Suprapubic skin (tissue), 4 donors: ENCODE results near the gene ANKRD6. TPM values are rescaled to one million over a fixed set of nuclear protein-coding genes. Genes with fewer than 3 reads are reported as not detected.

ENCODE experiments used
- DNase-seq, 2 donors: peaks; one replicate each; pipeline ENCODE4 v3.0.0-alpha.2; 2019; ENCODE audit warnings: low spot score in 2 of 2
- H3K27ac ChIP-seq: fragments of 200-600 bp; sonication (generic); one replicate; pipeline ENCODE4 v1.5.1; 2019
- H3K27me3 ChIP-seq: fragments of 200-600 bp; sonication (generic); one replicate; pipeline ENCODE4 v1.5.1; 2019
- H3K36me3 ChIP-seq: fragments of 200-600 bp; sonication (generic); one replicate; pipeline ENCODE4 v1.5.1; 2019
- H3K4me1 ChIP-seq: fragments of 200-600 bp; sonication (generic); one replicate; pipeline ENCODE4 v1.5.1; 2019
- H3K4me3 ChIP-seq: fragments of 200-600 bp; sonication (generic); one replicate; pipeline ENCODE4 v1.5.1; 2019; ENCODE audit warnings: mild to moderate bottlenecking
- H3K9me3 ChIP-seq: fragments of 200-600 bp; sonication (generic); one replicate; pipeline ENCODE4 v1.5.1; 2019
- CTCF ChIP-seq, 2 donors: fragments of 200-600 bp in 1 of 2; fragments of 450-650 bp in 1 of 2; sonication (generic) in 1 of 2; IDR thresholded peaks; one replicate each; pipeline ENCODE4 v1.5.1; 2016 to 2019; ENCODE audit warnings: antibody characterized with exemption in 2 of 2, mild to moderate bottlenecking in 1 of 2, moderate library complexity in 1 of 2
- EP300 ChIP-seq: sonication (generic); formaldehyde crosslinking; IDR thresholded peaks from one replicate; pipeline ENCODE4 v1.6.1; 2017; ENCODE audit warnings: antibody characterized with exemption
- POLR2A ChIP-seq, 2 donors: fragments of 450-650 bp; IDR thresholded peaks; one replicate each; pipeline ENCODE4 v1.6.1; 2017; ENCODE audit warnings: antibody characterized with exemption in 2 of 2, mild to moderate bottlenecking in 2 of 2, moderate library complexity in 2 of 2
- POLR2AphosphoS5 ChIP-seq, 3 donors: sonication (generic); formaldehyde crosslinking; IDR thresholded peaks; one replicate each; pipeline ENCODE4 v1.6.1; 2017; ENCODE audit warnings: antibody characterized with exemption in 3 of 3
- WGBS: methylation state at CpG from one replicate; pipeline ENCODE4 v1.1.5; 2018; 5-methylcytosine and 5-hydroxymethylcytosine counted together
- total RNA-seq, 4 donors: library from RNA; depleted of rRNA; stranded (reverse); fragments of >200 nt; gene quantifications; one replicate each; pipeline ENCODE4 v1.1.0, GENCODE V29; 2016

ANKRD6 gene
- total RNA-seq, 4 donors from 2014 or later: 3.4 to 6.9 (median 5.4) TPM

GRCh38 chr6:89479897-89480296 lies 46.9 kb downstream of the ANKRD6 start:
- H3K27me3 ChIP-seq: no peaks in the 10 kb centered on the region
- 89% methylated on average over 2 of the region's 2 CpGs for WGBS
- no peaks in the 10 kb centered on the region for H3K36me3 ChIP-seq

GRCh38 chr6:89481695-89482094 lies 48.7 kb downstream of the ANKRD6 start:
- H3K27me3 ChIP-seq: no peaks in the 10 kb centered on the region
- H3K4me3 ChIP-seq: no peak overlapping the region
- H3K36me3 ChIP-seq: no peaks in the 10 kb centered on the region
- no peaks in the 10 kb centered on the region for H3K9me3 ChIP-seq
- no peak overlapping the region for H3K27ac ChIP-seq
- TF ChIP-seq EP300 (no peak), CTCF (IDR thresholded peaks at IDR 0.05) (no peak), POLR2AphosphoS5 (IDR thresholded peaks at IDR 0.05) (no peak), POLR2A (IDR thresholded peaks at IDR 0.05) (no peak)
- 100% methylated on average over 1 of the region's 1 CpG for WGBS
- DNase-seq: no peak
- peaks cover 18% of the 10 kb centered on the region for H3K4me1 ChIP-seq

More at GRCh38 chr6:89479897-89480296, 46.9 kb downstream of the ANKRD6 start:
- TF ChIP-seq POLR2AphosphoS5 (IDR thresholded peaks at IDR 0.05) (no peak), EP300 (no peak), POLR2A (IDR thresholded peaks at IDR 0.05) (no peak), CTCF (IDR thresholded peaks at IDR 0.05) (no peak)
- H3K4me3 ChIP-seq: no peak overlapping the region
- DNase-seq: no peak
- H3K9me3 ChIP-seq: no peaks in the 10 kb centered on the region
- no peak overlapping the region for H3K27ac ChIP-seq
- H3K4me1 ChIP-seq: peaks cover 27% of the 10 kb centered on the region

- Histone ChIP-seq H3K27ac (no peak overlapping the region), H3K4me1 (peaks cover 18% of the 10 kb centered on the region), H3K27me3 (no peaks in the 10 kb centered on the region), H3K9me3 (no peaks in the 10 kb centered on the region), H3K36me3 (no peaks in the 10 kb centered on the region), H3K4me3 (no peak overlapping the region)
- no peak for DNase-seq
- 65% methylated on average over 1 of the region's 1 CpG for WGBS
- TF ChIP-seq POLR2A (IDR thresholded peaks at IDR 0.05): no peak
- no peak for TF ChIP-seq POLR2AphosphoS5 (IDR thresholded peaks at IDR 0.05)
- TF ChIP-seq CTCF (IDR thresholded peaks at IDR 0.05): no peak
- no peak for TF ChIP-seq EP300
Observed at GRCh38 chr6:89482126-89482525, 49.2 kb downstream of the ANKRD6 start.

- 64% methylated on average over 6 of the region's 7 CpGs for WGBS
- Histone ChIP-seq H3K27me3 (no peaks in the 10 kb centered on the region), H3K36me3 (no peaks in the 10 kb centered on the region), H3K4me3 (no peak overlapping the region), H3K9me3 (no peaks in the 10 kb centered on the region), H3K4me1 (peaks cover 18% of the 10 kb centered on the region), H3K27ac (peak overlapping the region; percentile 7)
- DNase-seq: no peak
- TF ChIP-seq EP300 (no peak), POLR2AphosphoS5 (IDR thresholded peaks at IDR 0.05) (no peak), CTCF (IDR thresholded peaks at IDR 0.05) (no peak)
Observed at GRCh38 chr6:89483111-89483720, 50.3 kb downstream of the ANKRD6 start.

- WGBS: 90% methylated on average over 3 of the region's 3 CpGs
Observed at GRCh38 chr6:89485320-89485719, 52.4 kb downstream of the ANKRD6 start.

More at GRCh38 chr6:89485320-89485719, 52.4 kb downstream of the ANKRD6 start:
- no peak for TF ChIP-seq CTCF (IDR thresholded peaks at IDR 0.05)
- no peak for TF ChIP-seq POLR2A (IDR thresholded peaks at IDR 0.05)
- no peak for TF ChIP-seq POLR2AphosphoS5 (IDR thresholded peaks at IDR 0.05)
- TF ChIP-seq EP300: no peak
- Histone ChIP-seq H3K27ac (no peak overlapping the region), H3K27me3 (no peaks in the 10 kb centered on the region), H3K9me3 (no peaks in the 10 kb centered on the region), H3K36me3 (no peaks in the 10 kb centered on the region), H3K4me1 (peaks cover 18% of the 10 kb centered on the region), H3K4me3 (no peak overlapping the region)
- DNase-seq: no peak
